RWPE1 (cell line): ENCODE measurements around the gene PPM1F.

Source experiments
- CTCF ChIA-PET: fragments of 350-600 bp; sonication (Branson Sonifier 250); formaldehyde crosslinking; extraction: SDS; loops from one replicate; lab custom pipeline; 2021; lab: Yijun Ruan, JAX
- POLR2A ChIA-PET: fragments of 400-600 bp; formaldehyde crosslinking; extraction: SDS; loops from one replicate; lab custom pipeline; 2020; ENCODE audit warnings: antibody characterized with exemption; ENCODE audit not compliant: low non-redundant PET; lab: Yijun Ruan, JAX
- DNase-seq: peaks from one replicate; pipeline ENCODE4 v3.0.0; 2012; ENCODE audit warnings: low spot score
- H3K27ac ChIP-seq: fragments of 450-650 bp; 2 replicates; pipeline ENCODE4 v1.5.1; 2017
- TF ChIP-seq, protein P1 (sequence below): fragments of 450-650 bp; conservative IDR thresholded peaks from 2 replicates; pipeline ENCODE4 v1.5.1; 2017; ENCODE audit warnings: low read depth, mild to moderate bottlenecking

Gene PPM1F

DNA sequence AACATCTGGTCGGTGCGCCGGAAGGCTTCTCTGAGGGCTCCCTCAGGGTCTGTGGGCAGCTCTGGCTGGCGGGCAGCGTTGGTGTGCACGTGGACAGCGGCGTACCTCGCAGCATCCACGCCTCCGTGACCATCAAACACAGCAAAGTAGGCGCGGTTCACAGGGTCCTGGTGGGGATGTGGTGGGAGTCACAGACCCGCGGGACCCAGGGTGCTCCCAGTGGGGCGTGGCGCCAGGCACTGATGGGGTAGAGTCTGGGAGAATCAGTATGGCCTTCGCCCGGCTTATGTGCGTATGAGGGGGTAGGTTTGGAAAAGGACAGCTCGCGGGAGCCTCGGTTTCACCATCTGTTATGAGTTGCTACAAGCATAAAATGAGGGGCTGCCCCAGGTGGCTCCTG, 19.2 kb downstream of the PPM1F start:
- TF ChIP-seq, protein P1, sequence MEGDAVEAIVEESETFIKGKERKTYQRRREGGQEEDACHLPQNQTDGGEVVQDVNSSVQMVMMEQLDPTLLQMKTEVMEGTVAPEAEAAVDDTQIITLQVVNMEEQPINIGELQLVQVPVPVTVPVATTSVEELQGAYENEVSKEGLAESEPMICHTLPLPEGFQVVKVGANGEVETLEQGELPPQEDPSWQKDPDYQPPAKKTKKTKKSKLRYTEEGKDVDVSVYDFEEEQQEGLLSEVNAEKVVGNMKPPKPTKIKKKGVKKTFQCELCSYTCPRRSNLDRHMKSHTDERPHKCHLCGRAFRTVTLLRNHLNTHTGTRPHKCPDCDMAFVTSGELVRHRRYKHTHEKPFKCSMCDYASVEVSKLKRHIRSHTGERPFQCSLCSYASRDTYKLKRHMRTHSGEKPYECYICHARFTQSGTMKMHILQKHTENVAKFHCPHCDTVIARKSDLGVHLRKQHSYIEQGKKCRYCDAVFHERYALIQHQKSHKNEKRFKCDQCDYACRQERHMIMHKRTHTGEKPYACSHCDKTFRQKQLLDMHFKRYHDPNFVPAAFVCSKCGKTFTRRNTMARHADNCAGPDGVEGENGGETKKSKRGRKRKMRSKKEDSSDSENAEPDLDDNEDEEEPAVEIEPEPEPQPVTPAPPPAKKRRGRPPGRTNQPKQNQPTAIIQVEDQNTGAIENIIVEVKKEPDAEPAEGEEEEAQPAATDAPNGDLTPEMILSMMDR, result no peak
- H3K27ac ChIP-seq, result no peak overlapping the region
- ChIA-PET CTCF (no interaction called here), POLR2A (no interaction called here)
- no peak for DNase-seq

DNA sequence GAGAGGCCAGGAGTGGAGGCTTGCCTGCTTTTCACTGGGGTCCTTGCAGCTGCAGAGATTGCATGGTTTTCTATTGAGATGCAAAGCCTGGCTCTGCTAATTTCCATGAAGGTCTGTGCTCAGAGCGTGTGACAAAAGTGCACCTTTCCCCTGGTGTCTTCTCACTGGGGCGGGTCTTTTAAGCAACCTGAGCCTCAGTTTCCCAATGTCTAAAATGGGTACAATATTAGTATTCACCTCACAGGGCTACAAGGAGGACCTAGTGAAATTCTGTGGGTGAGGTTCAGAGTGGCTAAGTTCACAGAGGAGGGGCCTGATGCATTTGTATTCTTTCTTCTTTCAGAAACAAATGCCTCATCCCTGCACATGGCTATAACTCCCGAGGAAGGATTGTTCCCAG, 20.3 kb downstream of the PPM1F start:
- ChIA-PET POLR2A (no interaction called here), CTCF (no interaction called here)
- TF ChIP-seq, protein P1, result no peak
- DNase-seq, result no peak
- no peak overlapping the region for H3K27ac ChIP-seq

- DNase-seq, result no peak
- CTCF ChIA-PET, result interaction anchor here (1.2 kb wide), 1 partner anchor 41 kb away, joined by 4 read pairs; no protein-coding TSS in a partner anchor
- TF ChIP-seq, protein P1, result no peak
- no peak overlapping the region for H3K27ac ChIP-seq
- POLR2A ChIA-PET, result no interaction called here
Measured at GRCh38 chr22:21931056-21931455, 21.6 kb downstream of the PPM1F start.

GRCh38 chr22:21929253-21929652, 23.4 kb downstream of the PPM1F start:
- POLR2A ChIA-PET, result no interaction called here
- TF ChIP-seq, protein P1, result no peak
- no peak for DNase-seq
- CTCF ChIA-PET, result no interaction called here
- no peak overlapping the region for H3K27ac ChIP-seq

DNA sequence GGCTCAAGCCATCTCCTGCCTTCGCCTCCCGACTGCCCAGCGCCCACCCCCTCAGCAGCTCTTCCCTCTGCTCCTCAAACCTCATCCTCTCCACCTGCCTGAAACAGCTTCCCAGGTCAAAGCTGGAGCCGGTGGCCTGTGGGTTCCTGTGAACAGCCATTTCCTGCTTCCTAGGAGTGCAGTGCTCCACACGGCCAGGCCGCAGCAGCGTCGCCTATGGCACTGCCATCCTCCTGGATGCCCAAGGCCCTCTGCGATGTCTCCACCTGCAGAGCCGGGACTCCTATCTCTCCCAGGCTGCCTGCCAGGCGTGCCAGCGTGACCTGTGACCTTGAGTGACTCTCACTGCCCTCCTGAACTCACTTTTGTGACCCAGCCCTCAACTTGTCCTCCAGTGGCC, 24.6 kb downstream of the PPM1F start:
- no peak for DNase-seq
- ChIA-PET POLR2A (no interaction called here), CTCF (no interaction called here)

DNA sequence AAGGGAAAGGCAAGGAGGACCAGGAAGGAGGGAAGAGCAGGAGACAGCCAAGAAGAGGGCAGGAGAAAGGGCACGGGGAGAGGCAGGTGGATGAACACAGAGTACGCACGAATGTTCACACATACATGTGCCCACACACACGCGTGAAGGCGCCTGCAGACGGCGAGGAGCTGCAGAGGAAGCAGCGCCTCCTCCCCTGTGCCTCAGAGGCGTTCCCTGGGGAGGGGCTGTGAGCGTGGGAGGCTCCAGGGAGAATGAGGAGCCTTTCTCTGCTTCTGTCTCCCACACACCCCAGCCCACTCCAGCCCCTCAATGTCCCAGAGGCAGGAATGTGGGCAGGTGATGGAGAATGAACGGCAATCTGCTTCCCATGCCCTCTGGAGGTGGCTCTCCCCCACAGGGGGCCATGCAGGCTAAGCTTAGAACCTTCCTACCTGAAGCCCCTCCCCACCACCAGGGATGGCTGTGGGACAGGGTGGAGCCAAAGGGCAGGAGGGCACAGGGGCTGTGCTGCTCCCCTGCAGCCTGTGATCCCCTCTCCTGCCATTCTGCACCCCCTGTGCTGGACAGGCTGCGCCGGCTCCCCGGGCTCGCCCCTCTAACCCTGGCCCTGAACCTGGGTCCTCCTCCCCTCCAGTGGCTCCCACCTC, 25.3 kb downstream of the PPM1F start:
- DNase-seq, result no peak
- TF ChIP-seq, protein P1, result no peak
- POLR2A ChIA-PET, result no interaction called here
- no peak overlapping the region; the same call in 1 of the 2 replicates for H3K27ac ChIP-seq
- CTCF ChIA-PET, result no interaction called here

More for the DNA sequence above, 24.6 kb downstream of the PPM1F start:
- TF ChIP-seq, protein P1, result no peak
- H3K27ac ChIP-seq, result no peak overlapping the region
